Naive B cell (primary cell): ENCODE measurements around the gene ISLR. TPM values are rescaled to one million over a fixed set of nuclear protein-coding genes. Genes with fewer than 3 reads are reported as not detected.

Experiments
- ATAC-seq, 2 donors: fragments of 150-1000 bp; cut with Tn5 transposase; 2 replicates each; pipeline ENCODE4 v1.10.0; 2021; ENCODE audit warnings: low read depth in 2 of 2, mild to moderate bottlenecking in 2 of 2, moderate library complexity in 2 of 2
- DNase-seq: peaks from one replicate; pipeline ENCODE4 v3.0.0; 2022
- H3K27ac Mint-ChIP-seq, 6 donors: one replicate each; pipeline ENCODE4 v1.8.0; 2020 to 2022; ENCODE audit warnings: mild to moderate bottlenecking in 6 of 6, mixed read lengths in 6 of 6, moderate library complexity in 5 of 6, inconsistent platforms in 2 of 6
- H3K27me3 Mint-ChIP-seq, 3 donors: one replicate each; pipeline ENCODE4 v1.8.0; 2021 to 2022; ENCODE audit warnings: mixed read lengths in 3 of 3, mild to moderate bottlenecking in 1 of 3
- H3K36me3 Mint-ChIP-seq, 2 donors: one replicate each; pipeline ENCODE4 v1.8.0; 2020 to 2022; ENCODE audit warnings: mixed read lengths in 2 of 2, inconsistent platforms in 1 of 2, mild to moderate bottlenecking in 1 of 2
- H3K4me1 Mint-ChIP-seq, 3 donors: one replicate each; pipeline ENCODE4 v1.8.0; 2020 to 2022; ENCODE audit warnings: mixed read lengths in 3 of 3, inconsistent platforms in 1 of 3, mild to moderate bottlenecking in 1 of 3, moderate library complexity in 1 of 3
- H3K4me3 Mint-ChIP-seq, 8 donors: one replicate each; pipeline ENCODE4 v1.8.0; 2020 to 2022; ENCODE audit warnings: mild to moderate bottlenecking in 8 of 8, mixed read lengths in 8 of 8, moderate library complexity in 8 of 8, inconsistent platforms in 2 of 8
- H3K9me3 Mint-ChIP-seq, 7 donors: one replicate each; pipeline ENCODE4 v1.8.0; 2020 to 2022; ENCODE audit warnings: mixed read lengths in 7 of 7, mild to moderate bottlenecking in 5 of 7, inconsistent platforms in 2 of 7, moderate library complexity in 1 of 7
- polyA plus RNA-seq, 6 donors: library from polyadenylated mRNA; unstranded; fragments of 300-500 nt; fragmentation: Illumina TruSeq; gene quantifications; one replicate each; pipeline ENCODE4 v1.2.3, GENCODE V29; 2021; ENCODE audit warnings: low read depth in 6 of 6

The ISLR gene
- polyA plus RNA-seq, 6 donors from 2014 or later: not detected

DNA sequence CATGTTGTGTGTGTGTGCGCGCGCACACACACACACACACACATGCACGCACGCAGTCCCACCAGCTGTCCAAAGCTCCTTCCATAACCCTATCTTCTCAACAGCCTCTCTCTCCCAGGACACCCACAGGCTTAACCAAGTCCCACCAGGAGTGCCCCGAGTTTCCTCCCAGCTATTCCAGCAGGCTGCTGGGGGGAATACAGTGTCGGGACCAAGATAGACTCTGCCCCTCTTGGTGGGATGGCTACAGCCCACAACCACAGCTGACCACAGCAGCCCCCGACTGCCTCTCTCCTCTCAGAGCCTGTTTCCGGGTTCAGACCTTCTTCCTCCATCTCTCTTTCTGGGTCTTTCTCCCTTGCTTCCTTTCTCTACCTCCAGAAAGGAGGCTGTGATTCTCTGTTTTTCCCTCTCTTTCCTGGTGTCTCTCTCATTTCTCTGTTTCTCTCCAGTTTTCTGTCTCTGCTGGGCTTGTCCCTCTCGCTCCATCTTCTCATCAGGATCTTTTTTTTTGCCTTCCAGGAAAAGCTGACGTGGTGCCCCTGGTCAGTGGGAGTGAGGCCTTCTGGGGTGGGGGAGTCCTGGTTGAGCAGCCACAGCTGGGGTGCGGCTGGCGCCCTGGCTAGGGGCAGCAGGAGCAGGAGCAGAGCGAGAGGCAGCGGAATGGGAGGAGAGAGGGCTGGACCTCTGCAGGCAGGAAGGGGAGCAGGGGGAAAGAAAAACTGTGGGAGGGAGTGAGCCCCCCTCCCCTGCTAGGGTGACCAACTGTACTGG, 3.3 kb upstream of the ISLR start:
- ATAC-seq (no peak), DNase-seq (no peak)
- Mint-ChIP-seq H3K4me1 (no peaks in the 10 kb centered on the region), H3K4me3 (no peak overlapping the region), H3K27me3 (peaks cover 5 to 27% (median 24%) of the 10 kb centered on the region in 3 donors), H3K9me3 (peaks cover 0 to under 1% (median 0%) of the 10 kb centered on the region in 7 donors), H3K36me3 (no peaks in the 10 kb centered on the region), H3K27ac (no peak overlapping the region)

GRCh38 chr15:74170875-74171578, 2.5 kb upstream of the ISLR start:
- no peaks in the 10 kb centered on the region for H3K9me3 Mint-ChIP-seq
- DNase-seq (no peak), ATAC-seq (no peak)
- no peak overlapping the region for H3K4me3 Mint-ChIP-seq
- H3K27me3 Mint-ChIP-seq: peaks cover 0 to 27% (median 23%) of the 10 kb centered on the region in 3 donors
- no peaks in the 10 kb centered on the region for H3K36me3 Mint-ChIP-seq
- H3K4me1 Mint-ChIP-seq: no peaks in the 10 kb centered on the region
- no peak overlapping the region for H3K27ac Mint-ChIP-seq

- H3K27ac Mint-ChIP-seq: no peak overlapping the region
- H3K36me3 Mint-ChIP-seq: no peaks in the 10 kb centered on the region
- DNase-seq (no peak), ATAC-seq (no peak)
- no peaks in the 10 kb centered on the region for H3K4me1 Mint-ChIP-seq
- H3K27me3 Mint-ChIP-seq: peaks cover 0 to 31% (median 23%) of the 10 kb centered on the region in 3 donors
- no peaks in the 10 kb centered on the region for H3K9me3 Mint-ChIP-seq
- no peak overlapping the region for H3K4me3 Mint-ChIP-seq
Observed at GRCh38 chr15:74171965-74172541, 1.5 kb upstream of the ISLR start.

GRCh38 chr15:74172701-74173379, 670 bp upstream of the ISLR start:
- DNase-seq (no peak), ATAC-seq (no peak)
- Mint-ChIP-seq H3K4me3 (no peak overlapping the region), H3K9me3 (no peaks in the 10 kb centered on the region), H3K4me1 (no peaks in the 10 kb centered on the region), H3K36me3 (no peaks in the 10 kb centered on the region), H3K27me3 (peaks cover 0 to 35% (median 21%) of the 10 kb centered on the region in 3 donors), H3K27ac (no peak overlapping the region)

DNA sequence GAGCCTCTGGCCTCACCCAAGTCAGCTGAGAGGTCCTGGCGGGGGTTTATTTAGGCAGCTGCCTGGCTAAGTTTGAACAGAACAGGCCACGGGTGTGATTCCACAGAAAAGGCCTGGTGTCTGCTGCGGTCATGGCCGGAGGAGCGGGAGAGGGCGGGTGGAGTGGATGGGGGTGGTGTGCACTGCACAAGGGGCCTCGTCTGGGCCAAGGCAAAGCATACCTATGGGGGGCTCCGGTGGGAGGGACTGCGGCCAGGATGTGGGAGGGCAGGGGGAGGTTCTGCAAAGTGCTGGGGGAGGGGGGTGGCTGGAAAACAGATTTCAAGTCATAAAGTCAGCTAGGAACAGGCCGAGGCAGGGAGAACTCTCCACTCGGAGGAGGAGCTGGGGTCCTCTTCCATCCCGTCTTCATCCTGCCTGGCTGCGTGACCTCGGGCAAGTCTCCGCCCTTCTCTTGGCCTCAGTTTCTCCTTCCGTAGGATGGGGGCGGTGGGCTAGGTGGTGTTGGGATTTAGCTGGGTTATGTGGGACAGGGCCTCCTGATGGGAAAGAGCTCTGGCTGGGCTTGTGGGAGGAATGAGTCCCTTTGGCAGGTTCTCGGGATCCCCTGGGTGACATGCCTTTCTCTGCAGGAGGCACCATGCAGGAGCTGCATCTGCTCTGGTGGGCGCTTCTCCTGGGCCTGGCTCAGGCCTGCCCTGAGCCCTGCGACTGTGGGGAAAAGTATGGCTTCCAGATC, 878 bp downstream of the ISLR start:
- DNase-seq (no peak), ATAC-seq (no peak)
- H3K36me3 Mint-ChIP-seq: no peaks in the 10 kb centered on the region
- H3K27ac Mint-ChIP-seq: no peak overlapping the region
- H3K27me3 Mint-ChIP-seq: peaks cover 3 to 35% (median 23%) of the 10 kb centered on the region in 3 donors
- no peak overlapping the region for H3K4me3 Mint-ChIP-seq
- H3K4me1 Mint-ChIP-seq: no peaks in the 10 kb centered on the region
- no peaks in the 10 kb centered on the region for H3K9me3 Mint-ChIP-seq

DNA sequence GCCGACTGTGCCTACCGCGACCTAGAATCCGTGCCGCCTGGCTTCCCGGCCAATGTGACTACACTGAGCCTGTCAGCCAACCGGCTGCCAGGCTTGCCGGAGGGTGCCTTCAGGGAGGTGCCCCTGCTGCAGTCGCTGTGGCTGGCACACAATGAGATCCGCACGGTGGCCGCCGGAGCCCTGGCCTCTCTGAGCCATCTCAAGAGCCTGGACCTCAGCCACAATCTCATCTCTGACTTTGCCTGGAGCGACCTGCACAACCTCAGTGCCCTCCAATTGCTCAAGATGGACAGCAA, 1.4 kb downstream of the ISLR start:
- no peak for DNase-seq
- Mint-ChIP-seq H3K4me1 (no peaks in the 10 kb centered on the region), H3K9me3 (no peaks in the 10 kb centered on the region), H3K27me3 (peaks cover 3 to 33% (median 23%) of the 10 kb centered on the region in 3 donors), H3K36me3 (no peaks in the 10 kb centered on the region), H3K27ac (no peak overlapping the region), H3K4me3 (no peak overlapping the region)
- ATAC-seq: no peak

DNA sequence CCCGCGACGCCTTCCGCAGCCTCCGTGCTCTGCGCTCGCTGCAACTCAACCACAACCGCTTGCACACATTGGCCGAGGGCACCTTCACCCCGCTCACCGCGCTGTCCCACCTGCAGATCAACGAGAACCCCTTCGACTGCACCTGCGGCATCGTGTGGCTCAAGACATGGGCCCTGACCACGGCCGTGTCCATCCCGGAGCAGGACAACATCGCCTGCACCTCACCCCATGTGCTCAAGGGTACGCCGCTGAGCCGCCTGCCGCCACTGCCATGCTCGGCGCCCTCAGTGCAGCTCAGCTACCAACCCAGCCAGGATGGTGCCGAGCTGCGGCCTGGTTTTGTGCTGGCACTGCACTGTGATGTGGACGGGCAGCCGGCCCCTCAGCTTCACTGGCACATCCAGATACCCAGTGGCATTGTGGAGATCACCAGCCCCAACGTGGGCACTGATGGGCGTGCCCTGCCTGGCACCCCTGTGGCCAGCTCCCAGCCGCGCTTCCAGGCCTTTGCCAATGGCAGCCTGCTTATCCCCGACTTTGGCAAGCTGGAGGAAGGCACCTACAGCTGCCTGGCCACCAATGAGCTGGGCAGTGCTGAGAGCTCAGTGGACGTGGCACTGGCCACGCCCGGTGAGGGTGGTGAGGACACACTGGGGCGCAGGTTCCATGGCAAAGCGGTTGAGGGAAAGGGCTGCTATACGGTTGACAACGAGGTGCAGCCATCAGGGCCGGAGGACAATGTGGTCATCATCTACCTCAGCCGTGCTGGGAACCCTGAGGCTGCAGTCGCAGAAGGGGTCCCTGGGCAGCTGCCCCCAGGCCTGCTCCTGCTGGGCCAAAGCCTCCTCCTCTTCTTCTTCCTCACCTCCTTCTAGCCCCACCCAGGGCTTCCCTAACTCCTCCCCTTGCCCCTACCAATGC, 2.0 kb downstream of the ISLR start:
- Mint-ChIP-seq H3K4me1 (no peaks in the 10 kb centered on the region), H3K27ac (no peak overlapping the region), H3K27me3 (peaks cover 3 to 31% (median 23%) of the 10 kb centered on the region in 3 donors), H3K9me3 (no peaks in the 10 kb centered on the region), H3K36me3 (no peaks in the 10 kb centered on the region), H3K4me3 (no peak overlapping the region)
- ATAC-seq (no peak), DNase-seq (no peak)

DNA sequence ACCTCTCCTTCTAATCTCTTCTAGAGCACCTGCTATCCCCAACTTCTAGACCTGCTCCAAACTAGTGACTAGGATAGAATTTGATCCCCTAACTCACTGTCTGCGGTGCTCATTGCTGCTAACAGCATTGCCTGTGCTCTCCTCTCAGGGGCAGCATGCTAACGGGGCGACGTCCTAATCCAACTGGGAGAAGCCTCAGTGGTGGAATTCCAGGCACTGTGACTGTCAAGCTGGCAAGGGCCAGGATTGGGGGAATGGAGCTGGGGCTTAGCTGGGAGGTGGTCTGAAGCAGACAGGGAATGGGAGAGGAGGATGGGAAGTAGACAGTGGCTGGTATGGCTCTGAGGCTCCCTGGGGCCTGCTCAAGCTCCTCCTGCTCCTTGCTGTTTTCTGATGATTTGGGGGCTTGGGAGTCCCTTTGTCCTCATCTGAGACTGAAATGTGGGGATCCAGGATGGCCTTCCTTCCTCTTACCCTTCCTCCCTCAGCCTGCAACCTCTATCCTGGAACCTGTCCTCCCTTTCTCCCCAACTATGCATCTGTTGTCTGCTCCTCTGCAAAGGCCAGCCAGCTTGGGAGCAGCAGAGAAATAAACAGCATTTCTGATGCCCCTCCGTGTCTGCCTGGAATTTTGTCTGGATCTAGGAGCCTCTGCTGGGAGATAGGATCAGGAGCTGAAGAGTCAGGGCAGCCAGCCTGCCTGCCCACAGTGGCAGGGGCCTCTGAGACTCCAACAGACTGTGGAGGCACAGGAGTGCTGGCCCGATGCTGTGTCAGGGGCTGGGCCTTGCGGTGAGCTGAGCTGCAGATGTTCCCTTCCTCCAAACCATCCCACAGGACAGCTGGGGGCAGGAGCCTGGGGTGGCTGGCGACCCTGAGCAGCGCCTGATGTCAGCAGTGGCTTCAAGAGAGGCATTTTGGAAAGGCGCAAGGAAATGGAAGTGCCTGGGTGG, 3.0 kb downstream of the ISLR start:
- no peak for DNase-seq
- H3K9me3 Mint-ChIP-seq: no peaks in the 10 kb centered on the region

GRCh38 chr15:74178326-74179100, 5.0 kb downstream of the ISLR start:
- no peaks in the 10 kb centered on the region for H3K4me1 Mint-ChIP-seq
- H3K27ac Mint-ChIP-seq: peak overlapping the region in 1 of 6 donors; percentile 40
- ATAC-seq (no peak), DNase-seq (no peak)
- peaks cover 3 to 33% (median 29%) of the 10 kb centered on the region in 3 donors for H3K27me3 Mint-ChIP-seq
- H3K36me3 Mint-ChIP-seq: no peaks in the 10 kb centered on the region
- no peak overlapping the region for H3K4me3 Mint-ChIP-seq
- no peaks in the 10 kb centered on the region for H3K9me3 Mint-ChIP-seq

More for the DNA sequence above, 3.0 kb downstream of the ISLR start:
- H3K27me3 Mint-ChIP-seq: peaks cover 3 to 29% (median 28%) of the 10 kb centered on the region in 3 donors
- peak overlapping the region in 1 of 8 donors; percentile 42 for H3K4me3 Mint-ChIP-seq
- H3K27ac Mint-ChIP-seq: peak overlapping the region in 2 of 6 donors; percentile 33 to 79
- H3K4me1 Mint-ChIP-seq: no peaks in the 10 kb centered on the region
- ATAC-seq: no peak
- H3K36me3 Mint-ChIP-seq: no peaks in the 10 kb centered on the region

DNA sequence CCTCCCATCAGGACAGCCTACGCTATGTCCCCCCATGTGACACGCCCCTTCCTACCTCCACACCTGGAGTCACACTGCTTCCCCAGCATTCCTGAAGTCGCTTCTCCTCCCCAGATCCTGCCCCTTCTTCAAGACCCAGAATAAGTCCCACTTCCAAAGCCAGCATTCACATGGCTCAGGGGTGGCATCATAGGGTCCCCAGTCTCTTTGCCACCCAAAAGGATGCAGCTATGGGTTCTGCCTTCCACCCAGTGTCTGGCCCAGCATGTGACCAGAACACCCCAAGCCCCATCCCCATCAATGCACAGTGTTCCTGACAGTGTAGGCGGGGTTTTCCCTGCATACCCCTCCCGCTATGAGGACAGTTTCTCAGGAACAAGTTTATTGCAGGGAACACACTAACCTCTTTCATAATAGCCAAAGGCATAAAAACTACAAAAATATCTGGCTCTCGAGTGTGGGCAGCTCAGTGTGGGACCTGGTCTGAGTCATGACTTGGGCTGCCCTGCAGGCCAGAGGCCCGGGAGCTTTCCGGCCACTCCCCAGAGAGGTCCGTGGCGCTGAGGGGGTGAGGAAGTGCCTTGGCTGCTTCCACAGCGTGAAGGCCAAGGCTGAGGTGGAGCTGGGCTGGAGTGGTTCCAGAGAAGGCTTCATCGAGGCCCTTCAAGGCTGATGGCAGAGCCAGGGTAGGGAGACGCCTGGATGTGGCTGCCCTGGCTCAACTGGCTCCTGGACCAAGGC, 5.8 kb downstream of the ISLR start:
- ATAC-seq: no peak
- no peaks in the 10 kb centered on the region for H3K4me1 Mint-ChIP-seq
- H3K27me3 Mint-ChIP-seq: peaks cover 3 to 33% (median 29%) of the 10 kb centered on the region in 3 donors
- DNase-seq: no peak
- H3K4me3 Mint-ChIP-seq: peak overlapping the region in 1 of 8 donors; percentile 59
- no peaks in the 10 kb centered on the region for H3K36me3 Mint-ChIP-seq
- peak overlapping the region in 1 of 6 donors; percentile 40 for H3K27ac Mint-ChIP-seq
- no peaks in the 10 kb centered on the region for H3K9me3 Mint-ChIP-seq
